Liver (tissue), 3 donors: Measurements from ENCODE around the gene TBC1D9.

Experiments used
- CTCF ChIP-seq: fragments of 150-350 bp; IDR thresholded peaks from 2 replicates; pipeline ENCODE4 v1.5.1; 2017; ENCODE audit warnings: improper control_type of control experiment, low read depth, low read length; ENCODE audit not compliant: missing input control
- HNF4G ChIP-seq: IDR thresholded peaks from 2 replicates; pipeline ENCODE4 v1.6.1; 2016; ENCODE audit warnings: antibody characterized with exemption
- RAD21 ChIP-seq, 2 donors: IDR thresholded peaks; 2 replicates each; pipeline ENCODE4 v1.6.1; 2016; ENCODE audit warnings: antibody characterized with exemption in 2 of 2, mild to moderate bottlenecking in 2 of 2
- donor health status: healthy.
- donor health status: healthy.

- TF ChIP-seq CTCF (no peak), RAD21 (IDR thresholded peaks at IDR 0.05) (no peak), HNF4G (no peak)
These were observed 48.9 kb downstream of the TBC1D9 start for GRCh38 chr4:140707325-140707724.
